RWPE2 (cell line): ENCODE results near the gene PDPK1.

ENCODE experiments used
- ATAC-seq: fragments of 200-7000 bp; cut with Tn5 transposase; 3 replicates; pipeline ENCODE4 v1.9.1; 2021; ENCODE audit warnings: low read depth
- DNase-seq: peaks from one replicate; pipeline ENCODE4 v3.0.0-alpha.2; 2020; ENCODE audit warnings: low spot score
- H3K27ac ChIP-seq: fragments of 450-650 bp; 2 replicates; pipeline ENCODE4 v1.5.1; 2017; ENCODE audit warnings: mild to moderate bottlenecking; ENCODE audit not compliant: poor library complexity, severe bottlenecking
- H3K27me3 ChIP-seq: fragments of 250-450 bp; sonication (Bioruptor Pico); 2 replicates; pipeline ENCODE4 v1.5.1; 2021; ENCODE audit warnings: mild to moderate bottlenecking, moderate library complexity; ENCODE audit not compliant: insufficient read depth, poor library complexity, severe bottlenecking
- H3K36me3 ChIP-seq: fragments of 250-450 bp; sonication (Bioruptor Pico); 2 replicates; pipeline ENCODE4 v1.5.1; 2020; ENCODE audit warnings: low read depth, mild to moderate bottlenecking, moderate library complexity
- H3K4me1 ChIP-seq: fragments of 250-450 bp; sonication (Bioruptor Pico); 2 replicates; pipeline ENCODE4 v1.5.1; 2021; ENCODE audit warnings: mild to moderate bottlenecking, moderate library complexity; ENCODE audit not compliant: insufficient read depth, poor library complexity, severe bottlenecking
- H3K4me3 ChIP-seq: fragments of 250-450 bp; sonication (Bioruptor Pico); 2 replicates; pipeline ENCODE4 v1.5.1; 2021; ENCODE audit warnings: mild to moderate bottlenecking, moderate library complexity; ENCODE audit not compliant: severe bottlenecking
- H3K9me3 ChIP-seq: fragments of 250-450 bp; sonication (Bioruptor Pico); 2 replicates; pipeline ENCODE4 v1.5.1; 2021; ENCODE audit warnings: mild to moderate bottlenecking, moderate library complexity; ENCODE audit not compliant: severe bottlenecking
- TF ChIP-seq, protein P1 (sequence below): fragments of 450-650 bp; IDR thresholded peaks from one replicate; pipeline ENCODE4 v1.5.1; 2017; ENCODE audit warnings: mild to moderate bottlenecking, moderate library complexity; ENCODE audit not compliant: poor library complexity, severe bottlenecking

Gene PDPK1

DNA sequence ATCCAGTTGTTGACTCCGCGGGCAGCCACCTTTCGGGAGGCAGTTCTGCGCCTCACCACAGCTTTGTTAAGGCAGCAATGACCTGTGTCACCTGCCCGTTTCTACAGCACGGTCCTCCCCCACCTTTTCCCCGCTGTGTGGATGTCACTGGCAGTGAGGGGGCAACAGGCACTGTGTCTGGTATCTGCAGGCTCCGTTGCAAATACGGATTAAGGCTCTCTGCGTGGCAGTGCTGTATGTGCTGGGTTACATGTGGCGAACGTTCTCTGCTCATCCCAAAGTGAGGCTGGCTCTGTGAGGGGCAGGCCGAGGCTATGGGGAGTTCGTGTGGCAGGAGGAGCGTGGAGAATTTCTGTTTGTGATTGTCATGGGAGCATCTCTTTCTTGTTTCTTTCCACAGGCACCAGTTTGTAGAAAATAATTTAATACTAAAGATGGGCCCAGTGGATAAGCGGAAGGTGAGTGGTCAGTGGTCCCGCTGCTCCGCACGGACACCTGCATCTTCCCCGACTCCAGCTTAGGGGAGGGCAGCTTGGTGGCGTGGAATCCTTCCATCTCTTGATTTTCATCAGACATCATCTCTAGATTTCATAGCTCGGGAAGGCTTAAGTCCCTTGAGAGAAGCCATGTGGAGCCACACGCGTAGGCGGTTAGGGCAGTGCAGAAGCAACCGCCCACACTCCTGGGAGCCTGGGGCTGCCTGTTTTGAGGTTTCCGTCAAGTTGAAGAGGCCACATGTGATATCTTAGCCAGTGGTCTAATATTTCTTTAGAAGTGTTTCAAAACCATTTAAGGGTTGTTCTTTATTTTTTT lies 57.8 kb downstream of the PDPK1 start:
- Histone ChIP-seq H3K27me3 (no peaks in the 10 kb centered on the region), H3K27ac (no peak overlapping the region), H3K9me3 (no peaks in the 10 kb centered on the region), H3K4me1 (no peaks in the 10 kb centered on the region), H3K4me3 (no peak overlapping the region), H3K36me3 (peaks cover 23% of the 10 kb centered on the region)
- TF ChIP-seq, protein P1, sequence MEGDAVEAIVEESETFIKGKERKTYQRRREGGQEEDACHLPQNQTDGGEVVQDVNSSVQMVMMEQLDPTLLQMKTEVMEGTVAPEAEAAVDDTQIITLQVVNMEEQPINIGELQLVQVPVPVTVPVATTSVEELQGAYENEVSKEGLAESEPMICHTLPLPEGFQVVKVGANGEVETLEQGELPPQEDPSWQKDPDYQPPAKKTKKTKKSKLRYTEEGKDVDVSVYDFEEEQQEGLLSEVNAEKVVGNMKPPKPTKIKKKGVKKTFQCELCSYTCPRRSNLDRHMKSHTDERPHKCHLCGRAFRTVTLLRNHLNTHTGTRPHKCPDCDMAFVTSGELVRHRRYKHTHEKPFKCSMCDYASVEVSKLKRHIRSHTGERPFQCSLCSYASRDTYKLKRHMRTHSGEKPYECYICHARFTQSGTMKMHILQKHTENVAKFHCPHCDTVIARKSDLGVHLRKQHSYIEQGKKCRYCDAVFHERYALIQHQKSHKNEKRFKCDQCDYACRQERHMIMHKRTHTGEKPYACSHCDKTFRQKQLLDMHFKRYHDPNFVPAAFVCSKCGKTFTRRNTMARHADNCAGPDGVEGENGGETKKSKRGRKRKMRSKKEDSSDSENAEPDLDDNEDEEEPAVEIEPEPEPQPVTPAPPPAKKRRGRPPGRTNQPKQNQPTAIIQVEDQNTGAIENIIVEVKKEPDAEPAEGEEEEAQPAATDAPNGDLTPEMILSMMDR: no peak
- ATAC-seq (no peak), DNase-seq (peak; percentile 24)

DNA sequence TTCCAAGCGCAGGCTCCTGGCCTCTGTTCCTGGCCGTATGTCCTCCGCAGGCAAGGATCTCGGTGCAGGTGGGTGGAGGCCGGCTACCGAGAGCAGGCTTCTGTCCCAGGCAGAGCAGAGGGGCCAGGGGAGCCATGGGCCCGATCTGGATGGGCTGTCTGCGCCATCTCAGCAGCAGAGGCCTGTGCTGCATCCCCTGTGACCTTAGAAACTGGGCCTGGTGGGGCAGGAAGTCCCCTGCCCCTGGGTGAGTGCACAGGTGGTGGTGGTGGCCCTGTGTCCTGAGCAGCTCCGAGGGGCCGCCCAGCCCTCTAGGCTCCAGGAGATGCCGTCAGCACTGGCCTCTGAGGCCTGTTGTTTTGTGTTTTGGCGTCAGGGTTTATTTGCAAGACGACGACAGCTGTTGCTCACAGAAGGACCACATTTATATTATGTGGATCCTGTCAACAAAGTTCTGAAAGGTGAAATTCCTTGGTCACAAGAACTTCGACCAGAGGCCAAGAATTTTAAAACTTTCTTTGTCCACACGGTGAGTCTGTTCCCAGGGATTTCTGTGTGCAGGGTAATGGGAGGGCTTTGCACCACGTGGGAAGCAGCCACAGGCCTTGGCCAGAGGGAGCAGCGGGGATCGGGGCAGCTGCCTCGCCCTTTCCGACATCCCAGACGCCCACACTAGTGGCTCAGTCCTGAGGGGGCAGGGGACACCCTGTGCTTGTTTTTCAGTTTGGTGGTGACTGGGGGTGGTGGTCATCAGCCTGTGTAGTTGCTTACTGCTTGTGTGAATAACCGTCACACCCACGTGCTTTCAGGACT lies 59.1 kb downstream of the PDPK1 start:
- Histone ChIP-seq H3K36me3 (peaks cover 19% of the 10 kb centered on the region), H3K27me3 (no peaks in the 10 kb centered on the region), H3K9me3 (no peaks in the 10 kb centered on the region), H3K4me3 (no peak overlapping the region), H3K27ac (no peak overlapping the region), H3K4me1 (no peaks in the 10 kb centered on the region)
- ATAC-seq: no peak
- TF ChIP-seq, protein P1: no peak
- DNase-seq: peak; percentile 38

DNA sequence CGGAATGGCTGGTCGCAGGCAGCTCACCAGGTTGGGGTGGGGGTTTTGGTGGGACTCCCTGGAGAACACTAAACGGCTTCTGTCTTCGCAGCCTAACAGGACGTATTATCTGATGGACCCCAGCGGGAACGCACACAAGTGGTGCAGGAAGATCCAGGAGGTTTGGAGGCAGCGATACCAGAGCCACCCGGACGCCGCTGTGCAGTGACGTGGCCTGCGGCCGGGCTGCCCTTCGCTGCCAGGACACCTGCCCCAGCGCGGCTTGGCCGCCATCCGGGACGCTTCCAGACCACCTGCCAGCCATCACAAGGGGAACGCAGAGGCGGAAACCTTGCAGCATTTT lies 59.7 kb downstream of the PDPK1 start:
- Histone ChIP-seq H3K4me1 (no peaks in the 10 kb centered on the region), H3K4me3 (no peak overlapping the region), H3K36me3 (peaks cover 19% of the 10 kb centered on the region), H3K9me3 (no peaks in the 10 kb centered on the region), H3K27me3 (no peaks in the 10 kb centered on the region), H3K27ac (no peak overlapping the region)
- TF ChIP-seq, protein P1: no peak
- ATAC-seq (no peak), DNase-seq (peak; percentile 63)

DNA sequence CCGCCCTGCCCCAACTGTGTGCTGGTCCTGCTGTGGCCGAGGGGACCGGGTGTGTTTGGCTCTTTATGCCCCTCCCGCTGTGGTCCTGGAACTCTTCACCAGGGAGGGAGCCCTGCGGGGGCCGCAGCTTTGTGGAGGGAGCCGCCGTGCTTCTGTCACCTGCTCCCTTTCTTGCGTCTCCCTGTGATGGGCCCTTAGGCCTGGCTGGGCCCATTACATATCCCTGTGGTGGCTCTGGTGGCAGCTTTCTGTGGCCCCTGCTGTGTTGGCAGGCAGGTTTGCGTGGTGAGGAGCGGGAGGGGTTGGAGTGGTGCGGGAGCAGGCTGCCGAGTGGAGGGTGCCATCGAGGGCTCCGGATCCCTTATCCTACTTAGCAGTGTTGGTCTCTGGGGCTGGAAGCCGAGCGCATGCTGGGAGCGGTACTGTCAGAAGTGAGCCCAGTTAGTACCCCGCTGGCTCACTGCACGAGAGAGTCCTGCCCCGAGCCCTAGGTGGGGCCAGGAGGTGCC lies 60.4 kb downstream of the PDPK1 start:
- peaks cover 19% of the 10 kb centered on the region for H3K36me3 ChIP-seq
- no peaks in the 10 kb centered on the region for H3K9me3 ChIP-seq
- DNase-seq (peak; percentile 57), ATAC-seq (no peak)
- H3K27me3 ChIP-seq: no peaks in the 10 kb centered on the region
- H3K4me3 ChIP-seq: no peak overlapping the region
- H3K4me1 ChIP-seq: no peaks in the 10 kb centered on the region
- H3K27ac ChIP-seq: no peak overlapping the region
- TF ChIP-seq, protein P1: no peak
